Measurements from ENCODE around the gene FPGS.
A peak's percentile ranks its signal among the peaks of the same experiment; 100 is the strongest.
"Not testable (repeated sequence)": the region's sequence is repeated elsewhere in the genome, so short reads cannot be mapped to it uniquely, and the experiment has no call there.

The FPGS gene

GRCh38 chr9:127802576-127803443 is at the start of gene FPGS:
TSS of gene FPGS (plus strand) at chr9:127802882. CDS start at chr9:127802925, 43 bp downstream.
- DNase-seq = peak; percentile 93

GRCh38 chr9:127753148-127753547 is 49.5 kb upstream of the FPGS start:
- no peak for DNase-seq

GRCh38 chr9:127753622-127754021 is 49.1 kb upstream of the FPGS start:
- no peak for DNase-seq

- DNase-seq = no peak
Measured at GRCh38 chr9:127754099-127755060, 48.3 kb upstream of the FPGS start.

- no peak for DNase-seq
Measured at GRCh38 chr9:127755061-127756060, 47.3 kb upstream of the FPGS start.

GRCh38 chr9:127756233-127756632 is 46.4 kb upstream of the FPGS start:
- no peak for DNase-seq

- DNase-seq = not testable (repeated sequence)
Measured at GRCh38 chr9:127756776-127757175, 45.9 kb upstream of the FPGS start.

GRCh38 chr9:127758843-127759242 is 43.8 kb upstream of the FPGS start:
- no peak for DNase-seq

GRCh38 chr9:127761061-127761460 is 41.6 kb upstream of the FPGS start:
- no peak for DNase-seq

- DNase-seq = no peak
Measured at GRCh38 chr9:127761491-127761956, 41.2 kb upstream of the FPGS start.

- DNase-seq = no peak
Measured at GRCh38 chr9:127762111-127762676, 40.5 kb upstream of the FPGS start.

- peak; percentile 62 for DNase-seq
Measured at GRCh38 chr9:127763918-127764384, 38.7 kb upstream of the FPGS start.

GRCh38 chr9:127765418-127765817 is 37.3 kb upstream of the FPGS start:
- DNase-seq = no peak

- no peak for DNase-seq
Measured at GRCh38 chr9:127767410-127767809, 35.3 kb upstream of the FPGS start.

GRCh38 chr9:127767909-127768331 is 34.8 kb upstream of the FPGS start:
- DNase-seq = peak; percentile 66

- DNase-seq = no peak
Measured at GRCh38 chr9:127768698-127769097, 34.0 kb upstream of the FPGS start.

GRCh38 chr9:127769101-127769500 is 33.6 kb upstream of the FPGS start:
- no peak for DNase-seq

GRCh38 chr9:127769929-127770582 is 32.6 kb upstream of the FPGS start:
- no peak for DNase-seq

- DNase-seq = no peak
Measured at GRCh38 chr9:127770583-127770904, 32.1 kb upstream of the FPGS start.

- peak; percentile 99 for DNase-seq
Measured at GRCh38 chr9:127770905-127771569, 31.6 kb upstream of the FPGS start.
